Measurements from ENCODE around the gene NRL. TPM values are rescaled to one million over a fixed set of nuclear protein-coding genes. Genes with fewer than 3 reads are reported as not detected.

Gene NRL
- total RNA-seq, 1 experiment from 2014 or later = 2.5 TPM

DNA sequence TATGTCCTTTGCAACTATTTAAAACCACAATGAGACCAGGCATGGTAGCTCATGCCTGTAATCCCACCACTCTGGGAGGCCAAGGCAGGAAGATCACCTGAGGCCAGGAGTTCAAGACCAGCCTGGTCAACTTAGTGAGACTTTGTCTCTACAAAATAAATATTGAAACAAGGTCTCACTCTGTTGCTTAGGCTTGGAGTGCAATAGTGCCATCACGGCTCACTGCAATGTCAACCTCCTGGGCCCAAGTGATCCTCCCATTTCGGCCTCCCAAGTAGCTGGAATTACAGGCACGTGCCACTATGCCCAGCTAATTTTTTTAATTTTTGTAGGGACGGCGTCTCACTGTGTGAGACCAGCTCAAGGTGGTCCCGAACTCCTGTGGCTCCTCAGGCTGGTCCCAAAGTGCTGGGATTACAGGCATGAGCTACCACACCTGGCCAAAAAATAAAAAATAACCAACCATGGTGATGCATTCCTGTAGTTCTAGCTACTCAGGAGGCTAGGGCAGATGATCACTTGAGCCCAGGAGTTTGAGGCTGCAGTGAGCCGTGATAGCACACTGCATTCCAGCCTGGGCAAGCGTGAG is 14.8 kb upstream of the NRL start:
- no peak overlapping the region for H3K4me2 ChIP-seq (ENCODE audit: insufficient read depth, insufficient read length, low read length)
- no peak overlapping the region for H2AFZ ChIP-seq (ENCODE audit: low read length)
- DNase-seq = no peak
- no peak overlapping the region for H4K91ac ChIP-seq (ENCODE audit: insufficient read length, low read depth, low read length)
- H3K14ac ChIP-seq (ENCODE audit: insufficient read depth, low read length) = no peak overlapping the region
- Mint-ChIP-seq H3K9me3 (no peaks in the 10 kb centered on the region), H3K4me1 (no peaks in the 10 kb centered on the region), H3K36me3 (ENCODE audit: insufficient read depth in 1 of 3, low read depth in 3 of 3) (no peaks in the 10 kb centered on the region), H3K4me3 (no peak overlapping the region), H3K27me3 (ENCODE audit: low read depth) (no peaks in the 10 kb centered on the region), H3K27ac (no peak overlapping the region)
- no peak overlapping the region for H3K23ac ChIP-seq (ENCODE audit: insufficient read length, low read depth, low read length)
- no peaks in the 10 kb centered on the region for H4K20me1 ChIP-seq (ENCODE audit: control insufficient read depth, insufficient read depth, insufficient read length)
- no peaks in the 10 kb centered on the region for H3K79me2 ChIP-seq (ENCODE audit: insufficient read depth, low read length)
- H3K18ac ChIP-seq (ENCODE audit: insufficient read length, low read depth, low read length) = no peak overlapping the region
- H4K8ac ChIP-seq (replicated peaks; ENCODE audit: insufficient read length, low read depth, low read length) = no peak overlapping the region
- H3K4me1 ChIP-seq (ENCODE audit: insufficient read depth, low read length) = no peaks in the 10 kb centered on the region
- H2BK12ac ChIP-seq (ENCODE audit: insufficient read length, low read depth, low read length) = no peak overlapping the region
- no peak overlapping the region for H3K4ac ChIP-seq (ENCODE audit: low read depth, low read length)
- H3K56ac ChIP-seq (ENCODE audit: insufficient read length, low read depth, low read length) = no peak overlapping the region
- WGBS (ENCODE audit: extremely low coverage, insufficient read length, low lambda C conversion rate) = no CpG with 5 or more reads among the region's 8 CpGs
- H3K27ac ChIP-seq (ENCODE audit: insufficient read length, low read depth, low read length) = no peak overlapping the region
- H2AK5ac ChIP-seq (ENCODE audit: insufficient read length, low read length) = no peak overlapping the region
- H3K23me2 ChIP-seq (ENCODE audit: insufficient read length, low read depth, low read length, poor library complexity, severe bottlenecking) = no peaks in the 10 kb centered on the region
- H2BK5ac ChIP-seq (ENCODE audit: insufficient read length, low read length) = no peak overlapping the region
- no peak overlapping the region for H3K9ac ChIP-seq (ENCODE audit: extremely low read depth, insufficient read length, low read length)
- no peak overlapping the region for H2BK20ac ChIP-seq (ENCODE audit: low read depth, low read length, poor library complexity, severe bottlenecking)
- H3K79me1 ChIP-seq (ENCODE audit: insufficient read depth, low read depth, low read length, poor library complexity, severe bottlenecking) = no peaks in the 10 kb centered on the region
- H2BK120ac ChIP-seq (ENCODE audit: low read depth, low read length, poor library complexity, severe bottlenecking) = no peak overlapping the region
- H4K5ac ChIP-seq (ENCODE audit: insufficient read length, low read depth, low read length) = no peak overlapping the region
- H3T11ph ChIP-seq (ENCODE audit: low read length) = no peak overlapping the region
- no peaks in the 10 kb centered on the region for H3K9me3 ChIP-seq (ENCODE audit: control insufficient read depth, low read depth, low read length)
- H2BK15ac ChIP-seq (ENCODE audit: low read depth, low read length) = no peak overlapping the region
- TF ChIP-seq, protein P1, sequence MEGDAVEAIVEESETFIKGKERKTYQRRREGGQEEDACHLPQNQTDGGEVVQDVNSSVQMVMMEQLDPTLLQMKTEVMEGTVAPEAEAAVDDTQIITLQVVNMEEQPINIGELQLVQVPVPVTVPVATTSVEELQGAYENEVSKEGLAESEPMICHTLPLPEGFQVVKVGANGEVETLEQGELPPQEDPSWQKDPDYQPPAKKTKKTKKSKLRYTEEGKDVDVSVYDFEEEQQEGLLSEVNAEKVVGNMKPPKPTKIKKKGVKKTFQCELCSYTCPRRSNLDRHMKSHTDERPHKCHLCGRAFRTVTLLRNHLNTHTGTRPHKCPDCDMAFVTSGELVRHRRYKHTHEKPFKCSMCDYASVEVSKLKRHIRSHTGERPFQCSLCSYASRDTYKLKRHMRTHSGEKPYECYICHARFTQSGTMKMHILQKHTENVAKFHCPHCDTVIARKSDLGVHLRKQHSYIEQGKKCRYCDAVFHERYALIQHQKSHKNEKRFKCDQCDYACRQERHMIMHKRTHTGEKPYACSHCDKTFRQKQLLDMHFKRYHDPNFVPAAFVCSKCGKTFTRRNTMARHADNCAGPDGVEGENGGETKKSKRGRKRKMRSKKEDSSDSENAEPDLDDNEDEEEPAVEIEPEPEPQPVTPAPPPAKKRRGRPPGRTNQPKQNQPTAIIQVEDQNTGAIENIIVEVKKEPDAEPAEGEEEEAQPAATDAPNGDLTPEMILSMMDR (conservative IDR thresholded peaks at IDR 0.05) = no peak
- no peaks in the 10 kb centered on the region for H3K27me3 ChIP-seq (ENCODE audit: insufficient read depth, low read length)

Measured in H9 (cell line).